ENCODE results near the gene MIER2.

- TF ChIP-seq ESRRG (CRISPR knock-in tag; IDR thresholded peaks at IDR 0.05) (no peak), ZNF8 (CRISPR knock-in tag; IDR thresholded peaks at IDR 0.05) (no peak), ZFP30 (CRISPR knock-in tag; IDR thresholded peaks at IDR 0.05) (no peak), ARNTL (CRISPR knock-in tag; IDR thresholded peaks at IDR 0.05; ENCODE audit: borderline replicate concordance, low read depth) (no peak), ZFP3 (CRISPR knock-in tag; IDR thresholded peaks at IDR 0.05) (no peak), ISL1 (CRISPR knock-in tag; IDR thresholded peaks at IDR 0.05) (no peak), ZC3H10 (CRISPR knock-in tag; IDR thresholded peaks at IDR 0.05) (no peak), CSDC2 (CRISPR knock-in tag; IDR thresholded peaks at IDR 0.05) (no peak), OSR1 (CRISPR knock-in tag; IDR thresholded peaks at IDR 0.05) (no peak), ZNF70 (CRISPR knock-in tag; IDR thresholded peaks at IDR 0.05) (no peak)
- TF ChIP-seq, protein P1, sequence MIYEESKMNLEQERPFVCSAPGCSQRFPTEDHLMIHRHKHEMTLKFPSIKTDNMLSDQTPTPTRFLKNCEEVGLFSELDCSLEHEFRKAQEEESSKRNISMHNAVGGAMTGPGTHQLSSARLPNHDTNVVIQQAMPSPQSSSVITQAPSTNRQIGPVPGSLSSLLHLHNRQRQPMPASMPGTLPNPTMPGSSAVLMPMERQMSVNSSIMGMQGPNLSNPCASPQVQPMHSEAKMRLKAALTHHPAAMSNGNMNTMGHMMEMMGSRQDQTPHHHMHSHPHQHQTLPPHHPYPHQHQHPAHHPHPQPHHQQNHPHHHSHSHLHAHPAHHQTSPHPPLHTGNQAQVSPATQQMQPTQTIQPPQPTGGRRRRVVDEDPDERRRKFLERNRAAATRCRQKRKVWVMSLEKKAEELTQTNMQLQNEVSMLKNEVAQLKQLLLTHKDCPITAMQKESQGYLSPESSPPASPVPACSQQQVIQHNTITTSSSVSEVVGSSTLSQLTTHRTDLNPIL (CRISPR knock-in tag; IDR thresholded peaks at IDR 0.05; ENCODE audit: low read depth) = no peak
- TF ChIP-seq, protein P2, sequence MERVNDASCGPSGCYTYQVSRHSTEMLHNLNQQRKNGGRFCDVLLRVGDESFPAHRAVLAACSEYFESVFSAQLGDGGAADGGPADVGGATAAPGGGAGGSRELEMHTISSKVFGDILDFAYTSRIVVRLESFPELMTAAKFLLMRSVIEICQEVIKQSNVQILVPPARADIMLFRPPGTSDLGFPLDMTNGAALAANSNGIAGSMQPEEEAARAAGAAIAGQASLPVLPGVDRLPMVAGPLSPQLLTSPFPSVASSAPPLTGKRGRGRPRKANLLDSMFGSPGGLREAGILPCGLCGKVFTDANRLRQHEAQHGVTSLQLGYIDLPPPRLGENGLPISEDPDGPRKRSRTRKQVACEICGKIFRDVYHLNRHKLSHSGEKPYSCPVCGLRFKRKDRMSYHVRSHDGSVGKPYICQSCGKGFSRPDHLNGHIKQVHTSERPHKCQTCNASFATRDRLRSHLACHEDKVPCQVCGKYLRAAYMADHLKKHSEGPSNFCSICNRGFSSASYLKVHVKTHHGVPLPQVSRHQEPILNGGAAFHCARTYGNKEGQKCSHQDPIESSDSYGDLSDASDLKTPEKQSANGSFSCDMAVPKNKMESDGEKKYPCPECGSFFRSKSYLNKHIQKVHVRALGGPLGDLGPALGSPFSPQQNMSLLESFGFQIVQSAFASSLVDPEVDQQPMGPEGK (CRISPR knock-in tag; IDR thresholded peaks at IDR 0.05; ENCODE audit: borderline replicate concordance) = no peak
- TF ChIP-seq, protein P3, sequence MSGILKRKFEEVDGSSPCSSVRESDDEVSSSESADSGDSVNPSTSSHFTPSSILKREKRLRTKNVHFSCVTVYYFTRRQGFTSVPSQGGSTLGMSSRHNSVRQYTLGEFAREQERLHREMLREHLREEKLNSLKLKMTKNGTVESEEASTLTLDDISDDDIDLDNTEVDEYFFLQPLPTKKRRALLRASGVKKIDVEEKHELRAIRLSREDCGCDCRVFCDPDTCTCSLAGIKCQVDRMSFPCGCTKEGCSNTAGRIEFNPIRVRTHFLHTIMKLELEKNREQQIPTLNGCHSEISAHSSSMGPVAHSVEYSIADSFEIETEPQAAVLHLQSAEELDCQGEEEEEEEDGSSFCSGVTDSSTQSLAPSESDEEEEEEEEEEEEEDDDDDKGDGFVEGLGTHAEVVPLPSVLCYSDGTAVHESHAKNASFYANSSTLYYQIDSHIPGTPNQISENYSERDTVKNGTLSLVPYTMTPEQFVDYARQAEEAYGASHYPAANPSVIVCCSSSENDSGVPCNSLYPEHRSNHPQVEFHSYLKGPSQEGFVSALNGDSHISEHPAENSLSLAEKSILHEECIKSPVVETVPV (CRISPR knock-in tag; IDR thresholded peaks at IDR 0.05) = no peak
Measured at GRCh38 chr19:281156-281853, 63.3 kb downstream of the MIER2 start.
